HG02852 (cell line): ENCODE data around the gene CAPN8.
A peak's percentile ranks its signal among the peaks of the same experiment; 100 is the strongest.
"Not testable (repeated sequence)": the region's sequence is repeated elsewhere in the genome, so short reads cannot be mapped to it uniquely, and the experiment has no call there.

Experiments used
- ATAC-seq: cut with Tn5 transposase; IDR thresholded peaks from one replicate; pipeline ENCODE4 v1.9.1; 2021; ENCODE audit warnings: mild to moderate bottlenecking, moderate library complexity; ENCODE audit not compliant: unreplicated experiment

The CAPN8 gene

GRCh38 chr1:223534677-223535076 is 130.8 kb downstream of the CAPN8 start:
- no peak for ATAC-seq

- no peak for ATAC-seq
These were observed 131.8 kb downstream of the CAPN8 start for GRCh38 chr1:223533708-223534107.

GRCh38 chr1:223531742-223532341 is 133.7 kb downstream of the CAPN8 start:
- no peak for ATAC-seq

GRCh38 chr1:223525957-223526356 is 139.5 kb downstream of the CAPN8 start:
- peak; percentile 73 for ATAC-seq

GRCh38 chr1:223525546-223525945 is 140.0 kb downstream of the CAPN8 start:
- ATAC-seq, result no peak

- no peak for ATAC-seq
These were observed 140.5 kb downstream of the CAPN8 start for GRCh38 chr1:223524930-223525451.

GRCh38 chr1:223521150-223521549 is 144.4 kb downstream of the CAPN8 start:
- ATAC-seq, result no peak

GRCh38 chr1:223520200-223520599 is 145.3 kb downstream of the CAPN8 start:
- ATAC-seq, result no peak

- ATAC-seq, result no peak
These were observed 146.4 kb downstream of the CAPN8 start for GRCh38 chr1:223519116-223519515.

GRCh38 chr1:223518553-223518952 is 146.9 kb downstream of the CAPN8 start:
- ATAC-seq, result not testable (repeated sequence)

GRCh38 chr1:223515926-223516325 is 149.6 kb downstream of the CAPN8 start:
- ATAC-seq, result no peak

GRCh38 chr1:223515421-223515820 is 150.1 kb downstream of the CAPN8 start:
- ATAC-seq, result no peak

GRCh38 chr1:223514644-223515043 is 150.9 kb downstream of the CAPN8 start:
- no peak for ATAC-seq

- ATAC-seq, result no peak
These were observed 152.2 kb downstream of the CAPN8 start for GRCh38 chr1:223513309-223513708.

GRCh38 chr1:223512057-223512456 is 153.4 kb downstream of the CAPN8 start:
- no peak for ATAC-seq

GRCh38 chr1:223508796-223509195 is 156.7 kb downstream of the CAPN8 start:
- ATAC-seq, result no peak

GRCh38 chr1:223504741-223505140 is 160.8 kb downstream of the CAPN8 start:
- no peak for ATAC-seq

GRCh38 chr1:223503348-223503747 is 162.2 kb downstream of the CAPN8 start:
- no peak for ATAC-seq

- no peak for ATAC-seq
These were observed 164.7 kb downstream of the CAPN8 start for GRCh38 chr1:223500560-223501425.

- ATAC-seq, result no peak
These were observed 168.6 kb downstream of the CAPN8 start for GRCh38 chr1:223496883-223497282.

- ATAC-seq, result no peak
These were observed 170.4 kb downstream of the CAPN8 start for GRCh38 chr1:223494926-223495645.
